ENCODE measurements around the gene BAIAP2L2.

BAIAP2L2 gene

GRCh38 chr22:38107692-38108515 is 2.6 kb downstream of the BAIAP2L2 start:
- no peak for DNase-seq

GRCh38 chr22:38106814-38107578 is 3.5 kb downstream of the BAIAP2L2 start:
- no peak for DNase-seq

GRCh38 chr22:38104084-38104483 is 6.4 kb downstream of the BAIAP2L2 start:
- no peak for DNase-seq

GRCh38 chr22:38103641-38104040 is 6.8 kb downstream of the BAIAP2L2 start:
- no peak for DNase-seq

- DNase-seq: no peak
Observed at GRCh38 chr22:38098410-38099249, 11.9 kb downstream of the BAIAP2L2 start.

GRCh38 chr22:38097557-38098409 is 12.7 kb downstream of the BAIAP2L2 start:
- DNase-seq: no peak

GRCh38 chr22:38097058-38097457 is 13.4 kb downstream of the BAIAP2L2 start:
- DNase-seq: no peak

GRCh38 chr22:38089474-38089851 is 21.0 kb downstream of the BAIAP2L2 start:
- DNase-seq: no peak

GRCh38 chr22:38088629-38089473 is 21.6 kb downstream of the BAIAP2L2 start:
- DNase-seq: no peak

- DNase-seq: no peak
Observed at GRCh38 chr22:38087855-38088254, 22.6 kb downstream of the BAIAP2L2 start.

GRCh38 chr22:38086942-38087341 is 23.5 kb downstream of the BAIAP2L2 start:
- no peak for DNase-seq

GRCh38 chr22:38086001-38086845 is 24.3 kb downstream of the BAIAP2L2 start:
- DNase-seq: no peak

- no peak for DNase-seq
Observed at GRCh38 chr22:38085501-38085900, 25.0 kb downstream of the BAIAP2L2 start.

- no peak for DNase-seq
Observed at GRCh38 chr22:38085056-38085455, 25.4 kb downstream of the BAIAP2L2 start.

GRCh38 chr22:38083931-38084631 is 26.4 kb downstream of the BAIAP2L2 start, which contains the start of gene SLC16A8:
TSS of gene SLC16A8 (minus strand) at chr22:38084184. CDS start at chr22:38082873, 1,311 bp downstream.
- DNase-seq: no peak

- DNase-seq: no peak
Observed at GRCh38 chr22:38082986-38083710, 27.3 kb downstream of the BAIAP2L2 start.

- DNase-seq: no peak
Observed at GRCh38 chr22:38081941-38082828, 28.3 kb downstream of the BAIAP2L2 start.

GRCh38 chr22:38081636-38081940 is 28.9 kb downstream of the BAIAP2L2 start:
- DNase-seq: no peak
